OCI-LY3 (cell line): Measurements from ENCODE around the gene NRP1.

ENCODE experiments used
- H2AFZ ChIP-seq: fragments of 200-600, 300-600 bp; shearing (Covaris generic); 2 replicates; pipeline ENCODE4 v1.6.0; 2014; ENCODE audit warnings: antibody characterized with exemption, low read depth, low read length
- H3K27ac ChIP-seq: fragments of 200-600, 300-600 bp; sonication (generic); 2 replicates; pipeline ENCODE4 v1.5.1; 2014; ENCODE audit warnings: mild to moderate bottlenecking, low read length, moderate library complexity, mixed read lengths
- H3K27me3 ChIP-seq: fragments of 200-600, 300-600 bp; sonication (generic); 2 replicates; pipeline ENCODE4 v1.6.1; 2014; ENCODE audit warnings: low read depth, low read length, mixed read lengths
- H3K36me3 ChIP-seq: fragments of 200-600, 300-600 bp; sonication (generic); replicated peaks from 2 replicates; pipeline ENCODE3; 2014; ENCODE audit warnings: low read depth, low read length, mixed read lengths
- H3K4me1 ChIP-seq: fragments of 300-600, 200-600 bp; sonication (generic); 2 replicates; pipeline ENCODE4 v1.6.1; 2014; ENCODE audit warnings: low read length, mixed read lengths
- H3K4me2 ChIP-seq: fragments of 200-600, 300-600 bp; sonication (generic); 2 replicates; pipeline ENCODE4 v1.6.1; 2014; ENCODE audit warnings: low read length, mixed read lengths
- H3K4me3 ChIP-seq: fragments of 300-600, 200-600 bp; sonication (generic); 2 replicates; pipeline ENCODE4 v1.5.1; 2014; ENCODE audit warnings: antibody characterized with exemption, mild to moderate bottlenecking, low read length, moderate library complexity
- H3K79me2 ChIP-seq: fragments of 300-600, 200-600 bp; shearing (Covaris generic); 2 replicates; pipeline ENCODE4 v1.6.1; 2014; ENCODE audit warnings: mild to moderate bottlenecking, low read length, mixed read lengths
- H3K9ac ChIP-seq: fragments of 300-600, 200-600 bp; shearing (Covaris generic); 2 replicates; pipeline ENCODE4 v1.6.0; 2014; ENCODE audit warnings: mild to moderate bottlenecking, low read length, moderate library complexity
- H3K9me3 ChIP-seq: fragments of 200-600, 300-600 bp; shearing (Covaris generic); 2 replicates; pipeline ENCODE4 v1.6.1; 2014; ENCODE audit warnings: low read length, mixed read lengths; ENCODE audit not compliant: insufficient read depth
- H4K20me1 ChIP-seq: fragments of 200-600, 300-600 bp; sonication (generic); 2 replicates; pipeline ENCODE4 v1.6.1; 2016; ENCODE audit warnings: low read length, mixed read lengths; ENCODE audit not compliant: insufficient read depth
- CTCF ChIP-seq: fragments of 200-600, 300-600 bp; sonication (generic); IDR thresholded peaks from 2 replicates; pipeline ENCODE4 v1.5.1; 2014; ENCODE audit warnings: antibody characterized with exemption, low read length, low read depth
- EZH2phosphoT487 ChIP-seq: fragments of 200-600 bp; shearing (Covaris generic); IDR thresholded peaks from 2 replicates; pipeline ENCODE4 v1.6.1; 2018; ENCODE audit warnings: antibody characterized with exemption, mixed run types, low read depth

NRP1 gene

GRCh38 chr10:33201971-33202370, 132.5 kb downstream of the NRP1 start:
- no peak overlapping the region for H3K27ac ChIP-seq
- no peaks in the 10 kb centered on the region for H3K27me3 ChIP-seq
- H3K9me3 ChIP-seq: no peaks in the 10 kb centered on the region
- no peak overlapping the region for H3K9ac ChIP-seq
- H3K36me3 ChIP-seq: no peaks in the 10 kb centered on the region
- no peak overlapping the region for H2AFZ ChIP-seq
- H3K79me2 ChIP-seq: no peaks in the 10 kb centered on the region
- no peak overlapping the region for H3K4me2 ChIP-seq
- TF ChIP-seq EZH2phosphoT487: no peak
- TF ChIP-seq CTCF: no peak
- H3K4me1 ChIP-seq: no peaks in the 10 kb centered on the region
- H4K20me1 ChIP-seq: no peaks in the 10 kb centered on the region
- H3K4me3 ChIP-seq: no peak overlapping the region

GRCh38 chr10:33201056-33201780, 133.2 kb downstream of the NRP1 start:
- no peaks in the 10 kb centered on the region for H3K9me3 ChIP-seq
- H3K36me3 ChIP-seq: no peaks in the 10 kb centered on the region
- no peak overlapping the region for H2AFZ ChIP-seq
- no peaks in the 10 kb centered on the region for H3K79me2 ChIP-seq
- H3K4me2 ChIP-seq: no peak overlapping the region
- H3K9ac ChIP-seq: no peak overlapping the region
- H4K20me1 ChIP-seq: no peaks in the 10 kb centered on the region
- no peak for TF ChIP-seq EZH2phosphoT487
- no peak for TF ChIP-seq CTCF
- H3K27ac ChIP-seq: no peak overlapping the region
- H3K27me3 ChIP-seq: no peaks in the 10 kb centered on the region
- no peaks in the 10 kb centered on the region for H3K4me1 ChIP-seq
- no peak overlapping the region for H3K4me3 ChIP-seq

GRCh38 chr10:33199731-33200232, 134.7 kb downstream of the NRP1 start:
- H3K36me3 ChIP-seq: no peaks in the 10 kb centered on the region

GRCh38 chr10:33198610-33199009, 135.9 kb downstream of the NRP1 start:
- no peaks in the 10 kb centered on the region for H3K4me1 ChIP-seq
- H3K9ac ChIP-seq: no peak overlapping the region
- no peak overlapping the region for H2AFZ ChIP-seq
- no peak overlapping the region for H3K27ac ChIP-seq
- H4K20me1 ChIP-seq: no peaks in the 10 kb centered on the region
- H3K4me2 ChIP-seq: no peak overlapping the region
- H3K27me3 ChIP-seq: no peaks in the 10 kb centered on the region
- no peak for TF ChIP-seq CTCF
- H3K4me3 ChIP-seq: no peak overlapping the region
- H3K36me3 ChIP-seq: no peaks in the 10 kb centered on the region
- H3K79me2 ChIP-seq: no peaks in the 10 kb centered on the region
- no peaks in the 10 kb centered on the region for H3K9me3 ChIP-seq

More at GRCh38 chr10:33199731-33200232, 134.7 kb downstream of the NRP1 start:
- no peak for TF ChIP-seq CTCF
- TF ChIP-seq EZH2phosphoT487: no peak
- Histone ChIP-seq H3K79me2 (no peaks in the 10 kb centered on the region), H3K4me2 (no peak overlapping the region), H3K9ac (no peak overlapping the region), H3K9me3 (no peaks in the 10 kb centered on the region), H3K4me3 (no peak overlapping the region), H3K27me3 (no peaks in the 10 kb centered on the region), H3K4me1 (no peaks in the 10 kb centered on the region), H3K27ac (no peak overlapping the region), H4K20me1 (no peaks in the 10 kb centered on the region), H2AFZ (no peak overlapping the region)
